Mucosa of stomach (tissue), 1 donor: ENCODE data around the gene MIPOL1.
"Not testable (repeated sequence)": the region's sequence is repeated elsewhere in the genome, so short reads cannot be mapped to it uniquely, and the experiment has no call there.

Experiments
- H3K27me3 ChIP-seq: one replicate; pipeline ENCODE4 v1.7.0; 2013; ENCODE audit warnings: mild to moderate bottlenecking, low read length; ENCODE audit not compliant: control insufficient read depth, insufficient read depth
- H3K36me3 ChIP-seq: one replicate; pipeline ENCODE4 v1.7.0; 2013; ENCODE audit warnings: low read length; ENCODE audit not compliant: control insufficient read depth, insufficient read depth
- H3K4me1 ChIP-seq: one replicate; pipeline ENCODE4 v1.7.0; 2013; ENCODE audit warnings: mild to moderate bottlenecking, low read length; ENCODE audit not compliant: control insufficient read depth, insufficient read depth
- H3K4me3 ChIP-seq: one replicate; pipeline ENCODE4 v1.7.0; 2013; ENCODE audit warnings: low read length
- H3K9ac ChIP-seq: one replicate; pipeline ENCODE4 v1.7.0; 2013; ENCODE audit warnings: mild to moderate bottlenecking, low read length, moderate library complexity
- H3K9me3 ChIP-seq: one replicate; pipeline ENCODE4 v1.7.0; 2013; ENCODE audit warnings: mild to moderate bottlenecking, low read length, moderate library complexity; ENCODE audit not compliant: control insufficient read depth
- donor health status: Pancreatic carcinoma.

The MIPOL1 gene

DNA sequence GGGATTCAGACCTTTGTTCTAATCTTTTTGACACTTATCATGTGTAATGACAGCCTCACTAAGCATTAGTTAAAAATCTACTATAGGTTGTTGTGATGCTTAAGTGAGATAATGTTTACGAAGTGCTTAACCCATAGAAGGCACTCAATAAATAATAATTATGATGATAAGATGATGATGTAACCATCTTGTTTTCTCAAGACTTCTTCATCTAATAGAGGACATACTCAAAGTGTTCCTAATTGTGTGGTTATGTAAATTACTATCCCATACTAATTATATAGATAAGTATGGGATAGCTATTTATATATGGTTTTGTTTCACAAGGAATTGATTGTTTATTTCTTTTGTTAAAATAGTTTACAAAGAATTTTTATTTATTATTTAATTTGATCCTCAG is 76.9 kb downstream of the MIPOL1 start:
- Histone ChIP-seq H3K4me1 (peaks cover 4% of the 10 kb centered on the region), H3K4me3 (no peak overlapping the region), H3K36me3 (no peaks in the 10 kb centered on the region), H3K9me3 (no peaks in the 10 kb centered on the region), H3K27me3 (no peaks in the 10 kb centered on the region), H3K9ac (no peak overlapping the region)

DNA sequence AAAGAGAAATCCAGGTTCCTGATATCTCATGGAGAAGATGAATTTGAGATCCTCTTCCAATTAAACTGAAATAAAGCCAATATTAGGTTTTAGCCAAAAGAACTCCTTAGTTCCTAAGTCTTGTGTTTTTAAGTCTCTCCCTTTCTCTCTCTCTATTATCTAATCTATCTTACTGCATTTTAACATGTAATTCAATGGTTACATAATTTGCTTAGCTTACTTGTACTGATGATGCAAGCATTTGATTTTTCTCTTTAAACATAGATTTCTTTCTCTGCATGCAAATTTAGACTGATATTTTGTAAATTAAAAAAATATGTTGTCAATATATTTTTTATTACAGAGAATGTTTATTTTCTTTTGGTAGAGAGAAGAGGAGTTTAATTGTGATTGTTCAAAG is 78.2 kb downstream of the MIPOL1 start:
- H3K4me3 ChIP-seq: no peak overlapping the region
- H3K9me3 ChIP-seq: no peaks in the 10 kb centered on the region
- no peaks in the 10 kb centered on the region for H3K36me3 ChIP-seq
- H3K9ac ChIP-seq: no peak overlapping the region
- no peaks in the 10 kb centered on the region for H3K27me3 ChIP-seq
- peaks cover 4% of the 10 kb centered on the region for H3K4me1 ChIP-seq

DNA sequence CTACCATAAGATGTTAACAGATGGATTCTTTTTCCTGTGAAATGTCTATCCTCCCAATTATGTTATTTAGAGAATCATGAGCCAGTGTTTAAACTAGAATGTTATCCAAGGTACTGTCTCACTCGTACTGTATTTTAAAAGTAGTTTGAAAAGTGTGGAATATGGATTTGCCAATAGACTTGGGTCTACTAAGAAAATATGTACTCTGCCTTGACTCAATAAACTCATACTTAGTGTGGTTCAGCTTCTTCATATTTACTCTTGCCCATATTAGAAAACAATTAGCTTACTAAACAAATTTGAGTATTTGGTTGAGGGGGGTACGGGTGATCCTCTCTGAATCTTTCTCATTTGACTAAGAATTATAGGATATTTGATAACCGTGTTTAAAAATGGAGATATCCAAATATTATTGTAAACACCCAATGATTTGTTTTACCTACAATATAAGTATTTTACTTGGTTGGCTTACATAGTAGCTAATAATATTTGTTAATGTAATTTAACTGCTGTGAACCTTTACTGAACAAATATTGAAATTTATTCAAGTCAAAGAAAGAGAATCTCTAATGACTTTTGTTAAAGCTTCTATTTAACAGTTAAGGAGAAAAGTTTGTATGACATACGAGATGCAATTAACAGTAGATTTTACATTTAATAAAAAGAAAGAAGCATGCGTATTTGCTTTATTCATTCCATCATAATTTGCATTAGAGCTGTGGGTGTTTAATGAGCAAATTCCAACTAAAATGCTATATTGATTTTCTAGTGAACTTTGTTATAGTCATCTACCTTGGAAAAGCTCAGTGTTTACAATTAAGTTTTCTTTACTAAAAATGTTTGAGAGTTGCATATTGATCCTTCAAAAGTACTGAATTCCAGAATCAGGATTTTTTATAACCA is 81.2 kb downstream of the MIPOL1 start:
- H3K9me3 ChIP-seq: no peaks in the 10 kb centered on the region
- no peak overlapping the region for H3K4me3 ChIP-seq
- peaks cover 4% of the 10 kb centered on the region for H3K4me1 ChIP-seq
- no peaks in the 10 kb centered on the region for H3K27me3 ChIP-seq
- no peaks in the 10 kb centered on the region for H3K36me3 ChIP-seq
- H3K9ac ChIP-seq: no peak overlapping the region

DNA sequence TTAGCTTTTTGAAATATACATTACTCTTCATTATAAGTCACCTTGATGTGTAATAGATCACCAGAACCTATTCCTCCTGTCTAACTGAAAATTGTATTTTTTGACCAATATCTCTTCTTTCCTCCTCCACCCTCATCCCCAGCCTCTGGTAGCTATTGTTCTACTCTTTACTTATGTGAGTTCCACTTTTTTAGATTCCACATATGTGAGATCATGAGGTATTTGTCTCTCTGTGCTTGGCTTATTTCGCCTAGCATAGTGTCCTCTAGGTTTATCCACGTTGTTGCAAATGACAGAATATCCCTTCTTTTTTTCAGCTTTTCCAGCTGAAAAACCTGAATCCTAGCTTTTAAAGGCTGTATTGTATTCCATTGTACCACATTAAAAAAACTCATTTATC is 82.1 kb downstream of the MIPOL1 start:
- H3K36me3 ChIP-seq: no peaks in the 10 kb centered on the region
- H3K4me1 ChIP-seq: peaks cover 4% of the 10 kb centered on the region
- H3K9ac ChIP-seq: no peak overlapping the region
- no peaks in the 10 kb centered on the region for H3K27me3 ChIP-seq
- H3K4me3 ChIP-seq: no peak overlapping the region
- H3K9me3 ChIP-seq: no peaks in the 10 kb centered on the region

DNA sequence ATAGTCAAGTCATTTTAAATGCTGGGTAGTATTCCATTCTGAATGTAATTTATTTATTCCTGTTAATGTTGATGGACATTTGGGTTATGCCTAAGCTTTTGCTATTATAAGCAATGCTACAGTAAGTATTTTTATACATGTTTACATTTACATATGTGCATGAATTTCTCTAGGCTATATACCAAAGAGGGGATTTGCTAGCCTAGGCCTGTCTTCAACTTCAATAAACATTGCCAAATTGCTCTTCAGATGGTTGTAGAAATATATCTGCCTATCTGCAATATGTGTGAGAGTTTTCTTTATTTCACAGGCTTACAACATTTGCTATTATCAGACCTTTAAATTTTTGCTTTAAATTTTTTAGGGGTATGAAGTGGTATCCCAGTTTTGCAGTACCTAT is 87.0 kb downstream of the MIPOL1 start:
- H3K4me3 ChIP-seq: no peak overlapping the region
- no peaks in the 10 kb centered on the region for H3K4me1 ChIP-seq
- no peak overlapping the region for H3K9ac ChIP-seq
- no peaks in the 10 kb centered on the region for H3K27me3 ChIP-seq
- no peaks in the 10 kb centered on the region for H3K36me3 ChIP-seq
- H3K9me3 ChIP-seq: no peaks in the 10 kb centered on the region

DNA sequence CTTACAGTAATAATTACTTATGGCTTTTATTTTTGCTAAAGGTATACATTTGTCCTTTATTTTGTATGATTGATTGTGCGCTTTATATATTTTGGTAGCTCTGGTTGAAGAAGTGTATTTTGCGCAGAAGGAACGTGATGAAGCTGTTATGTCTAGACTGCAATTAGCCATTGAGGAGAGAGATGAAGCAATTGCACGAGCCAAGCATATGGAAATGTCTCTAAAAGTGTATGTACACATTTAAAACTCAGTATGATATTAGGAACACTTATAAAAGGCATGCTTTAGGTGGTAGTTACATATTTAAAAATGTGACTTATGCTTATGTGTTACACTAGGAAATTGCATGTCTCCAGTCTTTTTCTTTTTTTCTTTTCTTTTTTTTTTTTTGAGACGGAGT is 87.5 kb downstream of the MIPOL1 start:
- Histone ChIP-seq H3K36me3 (no peaks in the 10 kb centered on the region), H3K27me3 (no peaks in the 10 kb centered on the region), H3K9ac (no peak overlapping the region), H3K4me1 (no peaks in the 10 kb centered on the region), H3K9me3 (no peaks in the 10 kb centered on the region), H3K4me3 (no peak overlapping the region)

DNA sequence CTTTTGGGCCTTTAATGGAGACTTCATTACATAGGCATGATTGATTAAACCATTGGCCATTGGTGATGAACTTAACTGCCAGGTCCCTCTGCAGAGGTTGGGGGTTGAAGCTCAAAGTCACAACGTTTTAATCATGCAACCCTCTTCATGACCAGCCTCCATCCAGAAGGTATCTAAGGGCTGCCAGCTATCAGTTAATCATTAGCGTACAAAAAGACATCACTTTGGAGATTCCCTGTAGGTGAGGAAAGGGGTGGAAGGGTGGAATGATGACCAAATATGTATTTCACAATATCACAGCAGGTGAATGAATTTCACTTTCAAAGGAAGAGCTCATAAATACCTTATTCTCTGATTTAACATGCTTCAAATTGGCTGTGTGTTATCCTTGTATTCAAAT is 92.0 kb downstream of the MIPOL1 start:
- H3K4me3 ChIP-seq: no peak overlapping the region
- no peaks in the 10 kb centered on the region for H3K27me3 ChIP-seq
- H3K9ac ChIP-seq: no peak overlapping the region
- H3K9me3 ChIP-seq: no peaks in the 10 kb centered on the region
- H3K36me3 ChIP-seq: no peaks in the 10 kb centered on the region
- H3K4me1 ChIP-seq: no peaks in the 10 kb centered on the region

DNA sequence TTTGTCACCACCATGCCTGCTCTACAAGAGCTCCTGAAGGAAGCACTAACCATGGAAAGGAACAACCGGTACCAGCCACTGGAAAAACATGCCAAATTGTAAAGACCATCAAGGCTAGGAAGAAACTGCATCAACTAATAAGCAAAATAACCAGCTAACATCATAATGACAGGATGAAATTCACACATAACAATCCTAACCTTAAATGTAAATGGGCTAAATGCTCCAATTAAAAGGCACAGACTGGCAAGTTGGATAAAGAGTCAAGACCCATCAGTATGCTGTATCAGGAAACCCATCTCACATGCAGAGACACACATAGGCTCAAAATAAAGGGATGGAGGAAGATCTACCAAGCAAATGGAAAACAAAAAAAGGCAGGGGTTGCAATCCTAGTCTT is 97.5 kb downstream of the MIPOL1 start:
- not testable (repeated sequence) for H3K36me3 ChIP-seq, H3K4me3 ChIP-seq, H3K9ac ChIP-seq, H3K27me3 ChIP-seq, H3K9me3 ChIP-seq, H3K4me1 ChIP-seq

DNA sequence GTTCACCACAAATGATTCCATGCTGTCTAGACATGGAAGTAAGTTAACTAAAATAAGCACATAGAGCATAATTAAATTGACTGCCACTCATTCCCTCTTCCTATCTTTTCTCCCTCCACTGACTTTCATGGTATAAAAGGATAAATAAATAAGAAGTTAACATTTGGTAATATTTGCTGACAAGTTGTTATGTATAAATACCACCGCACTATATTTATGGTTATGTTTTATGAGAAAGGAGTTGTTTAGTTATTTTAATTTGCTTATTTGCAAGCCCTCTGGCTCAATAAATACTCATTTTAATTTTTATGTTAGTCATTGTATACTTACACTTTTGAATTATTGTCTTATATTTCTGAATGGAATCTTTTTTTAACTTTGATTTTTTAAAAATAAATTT is 113.5 kb downstream of the MIPOL1 start:
- Histone ChIP-seq H3K9ac (no peak overlapping the region), H3K27me3 (no peaks in the 10 kb centered on the region), H3K4me3 (no peak overlapping the region), H3K4me1 (no peaks in the 10 kb centered on the region), H3K36me3 (no peaks in the 10 kb centered on the region), H3K9me3 (no peaks in the 10 kb centered on the region)

DNA sequence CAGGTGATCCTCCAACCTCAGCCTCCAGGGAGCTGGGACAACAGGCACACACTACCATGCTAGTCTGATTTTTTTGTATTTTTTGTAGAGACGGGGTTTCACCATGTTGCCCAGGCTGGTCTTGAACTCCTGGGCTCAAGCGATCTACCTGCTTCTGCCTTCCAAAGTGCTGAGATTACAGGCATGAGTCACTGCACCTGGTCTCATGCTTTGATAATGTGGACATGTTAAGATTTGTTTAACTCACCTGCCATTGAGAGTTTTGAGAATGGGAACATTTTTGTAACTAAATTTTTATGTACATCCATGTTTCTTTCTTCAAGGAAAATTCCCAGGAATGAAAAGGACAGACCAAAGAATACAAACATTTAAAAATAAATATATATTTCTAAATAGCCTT is 121.2 kb downstream of the MIPOL1 start:
- no peaks in the 10 kb centered on the region for H3K36me3 ChIP-seq
- H3K4me3 ChIP-seq: no peak overlapping the region
- no peaks in the 10 kb centered on the region for H3K9me3 ChIP-seq
- no peak overlapping the region for H3K9ac ChIP-seq
- no peaks in the 10 kb centered on the region for H3K27me3 ChIP-seq
- no peaks in the 10 kb centered on the region for H3K4me1 ChIP-seq

DNA sequence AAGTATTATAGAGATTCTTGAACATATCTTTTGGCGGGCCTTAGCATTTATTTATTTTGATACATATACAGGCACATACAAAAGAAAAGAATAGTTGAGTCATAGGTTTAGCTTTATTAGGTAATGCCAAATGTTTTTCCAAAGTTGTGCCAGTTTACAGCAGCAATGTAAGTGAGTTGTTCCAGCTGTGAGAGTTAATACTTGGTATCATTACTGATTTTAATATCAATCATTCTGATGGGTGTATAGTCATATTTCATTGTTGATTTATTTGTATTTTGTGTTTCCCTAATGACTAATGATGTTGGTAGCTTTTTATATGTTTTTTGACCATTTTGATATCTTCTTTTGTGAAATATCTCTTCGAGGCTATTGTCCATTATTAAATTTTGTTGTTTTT is 122.4 kb downstream of the MIPOL1 start:
- Histone ChIP-seq H3K4me1 (no peaks in the 10 kb centered on the region), H3K9me3 (no peaks in the 10 kb centered on the region), H3K4me3 (no peak overlapping the region), H3K9ac (no peak overlapping the region), H3K36me3 (no peaks in the 10 kb centered on the region), H3K27me3 (no peaks in the 10 kb centered on the region)

DNA sequence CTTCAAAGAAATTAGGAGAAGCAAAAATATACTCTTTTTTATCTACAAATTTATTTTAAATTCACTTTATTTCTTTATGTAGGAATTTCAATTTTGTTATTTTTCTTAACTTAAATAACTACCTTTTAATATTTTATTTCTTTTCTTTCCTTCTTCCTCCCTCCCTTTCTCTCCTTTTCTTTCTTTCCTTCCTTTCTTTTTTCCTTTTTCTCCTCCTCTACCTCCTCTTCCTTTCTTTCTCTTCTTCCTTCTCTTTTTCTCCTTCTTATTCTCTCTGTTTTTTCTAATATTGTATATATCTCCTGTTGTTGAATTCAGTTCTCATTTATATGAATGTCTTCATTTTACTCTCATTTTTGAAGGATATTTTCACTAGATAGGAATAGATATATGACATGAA is 127.6 kb downstream of the MIPOL1 start:
- Histone ChIP-seq H3K36me3 (no peaks in the 10 kb centered on the region), H3K9me3 (no peaks in the 10 kb centered on the region), H3K4me1 (no peaks in the 10 kb centered on the region), H3K4me3 (no peak overlapping the region), H3K27me3 (no peaks in the 10 kb centered on the region), H3K9ac (no peak overlapping the region)

DNA sequence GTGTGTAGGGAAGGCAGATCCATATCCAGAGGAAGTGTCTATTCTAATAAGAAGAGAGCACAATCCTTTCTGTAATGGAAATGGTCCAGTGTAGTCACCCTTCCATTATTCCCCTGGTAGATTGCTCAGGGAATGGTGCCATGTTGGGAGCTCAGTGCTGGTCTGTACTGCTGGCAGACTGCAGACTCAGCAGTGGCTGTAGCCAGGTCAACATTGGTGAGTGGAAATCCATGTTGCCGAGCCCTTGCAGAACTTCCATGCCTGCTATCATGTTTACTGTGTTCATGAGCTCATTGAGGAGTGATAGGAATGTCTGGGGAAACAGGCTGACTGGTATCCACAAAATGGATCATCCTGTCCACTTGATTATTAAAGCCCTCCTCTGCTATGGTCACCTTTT is 128.7 kb downstream of the MIPOL1 start:
- Histone ChIP-seq H3K4me1 (no peaks in the 10 kb centered on the region), H3K9ac (no peak overlapping the region), H3K9me3 (no peaks in the 10 kb centered on the region), H3K36me3 (no peaks in the 10 kb centered on the region), H3K4me3 (no peak overlapping the region), H3K27me3 (no peaks in the 10 kb centered on the region)
